NCI-H69 (cell line): ENCODE measurements around the gene CIAO3.

Experiments used
- DNase-seq: peaks from one replicate; lab custom pipeline; 2025; lab: John Stamatoyannopoulos, UW

Gene CIAO3

GRCh38 chr16:775236-775796 lies 34.5 kb upstream of the CIAO3 start:
- no peak for DNase-seq

DNA sequence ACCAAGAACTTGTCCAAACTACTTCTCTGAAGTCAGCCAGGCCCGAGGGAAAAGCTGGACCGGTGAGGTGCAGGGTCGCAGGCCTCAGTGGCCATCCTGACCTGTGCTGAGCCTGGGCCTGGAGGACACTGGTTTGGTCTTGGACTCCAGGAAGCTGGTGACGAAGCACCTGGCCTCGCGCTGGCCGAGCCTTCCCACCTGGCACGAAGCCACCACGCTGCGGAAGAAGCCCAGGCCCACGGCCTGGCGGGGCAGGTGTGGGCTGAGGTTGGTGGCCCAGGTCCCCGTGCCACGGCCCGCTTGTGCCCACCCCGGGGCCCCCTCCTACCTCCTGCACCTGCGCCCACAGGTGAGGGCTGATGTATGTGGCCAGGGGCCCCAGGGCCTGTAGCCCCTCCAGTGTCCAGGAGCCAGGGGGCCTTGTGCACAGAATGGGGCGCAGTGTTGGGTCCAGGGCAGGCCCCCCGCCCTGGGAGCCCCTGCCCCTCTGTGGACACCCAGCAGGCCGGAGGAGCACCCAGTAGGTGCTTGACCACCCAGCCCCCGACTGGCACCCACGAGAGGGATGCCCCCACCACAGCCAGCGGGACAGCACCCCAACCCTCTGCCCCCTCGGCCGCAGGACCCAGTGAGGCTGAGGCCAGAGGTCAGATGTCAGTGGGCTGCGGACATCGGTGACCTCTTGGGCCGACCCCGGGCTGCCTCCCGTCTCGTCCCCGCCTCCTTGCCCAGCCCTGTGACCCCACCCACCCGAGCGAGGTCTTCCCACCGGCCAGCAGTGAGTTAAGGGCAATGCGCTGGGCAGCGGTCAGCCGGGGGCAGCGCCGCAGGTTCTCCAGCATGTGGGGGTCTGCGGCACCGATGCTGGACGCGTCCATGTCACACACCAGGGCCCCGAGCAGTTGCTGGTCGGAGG lies 33.5 kb upstream of the CIAO3 start:
- no peak for DNase-seq

DNA sequence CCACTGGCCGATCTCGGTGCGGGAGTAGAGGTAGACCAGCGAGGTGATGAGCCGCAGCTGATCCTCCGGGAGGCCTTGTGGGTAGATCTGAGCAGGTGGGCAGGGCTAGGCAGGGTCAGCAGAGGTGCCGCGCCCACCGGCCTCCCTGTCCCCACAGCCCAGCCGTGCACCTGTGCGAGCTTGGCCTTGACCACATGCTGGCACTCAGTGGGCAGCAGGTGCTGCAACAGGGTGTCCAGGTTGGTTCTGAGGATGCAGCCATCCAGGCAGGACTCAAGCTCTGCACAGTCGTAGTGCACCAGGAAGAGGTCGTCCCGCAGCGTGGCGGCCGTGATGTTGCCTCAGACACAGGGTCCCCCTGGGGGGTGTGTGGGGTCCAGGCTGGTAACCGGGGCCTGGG lies 32.2 kb upstream of the CIAO3 start:
- no peak for DNase-seq

GRCh38 chr16:770411-770810 lies 29.6 kb upstream of the CIAO3 start:
- no peak for DNase-seq

- no peak for DNase-seq
Measured at GRCh38 chr16:769934-770333, 29.1 kb upstream of the CIAO3 start.

- DNase-seq, result no peak
Measured at GRCh38 chr16:769184-769784, 28.5 kb upstream of the CIAO3 start.

DNA sequence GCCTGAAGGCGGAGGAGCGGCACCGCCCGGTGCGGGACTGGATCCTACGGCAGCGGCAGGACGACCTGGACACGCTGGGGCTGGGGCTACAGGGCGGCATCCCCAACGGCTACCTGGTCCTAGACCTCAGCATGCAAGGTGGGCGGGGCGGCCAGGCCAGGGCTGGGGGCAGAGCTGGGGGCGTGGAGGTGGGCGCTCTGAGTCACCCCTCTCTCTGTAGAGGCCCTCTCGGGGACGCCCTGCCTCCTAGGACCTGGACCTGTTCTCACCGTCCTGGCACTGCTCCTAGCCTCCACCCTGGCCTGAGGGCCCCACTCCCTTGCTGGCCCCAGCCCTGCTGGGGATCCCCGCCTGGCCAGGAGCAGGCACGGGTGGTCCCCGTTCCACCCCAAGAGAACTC lies 27.6 kb upstream of the CIAO3 start:
- no peak for DNase-seq

DNA sequence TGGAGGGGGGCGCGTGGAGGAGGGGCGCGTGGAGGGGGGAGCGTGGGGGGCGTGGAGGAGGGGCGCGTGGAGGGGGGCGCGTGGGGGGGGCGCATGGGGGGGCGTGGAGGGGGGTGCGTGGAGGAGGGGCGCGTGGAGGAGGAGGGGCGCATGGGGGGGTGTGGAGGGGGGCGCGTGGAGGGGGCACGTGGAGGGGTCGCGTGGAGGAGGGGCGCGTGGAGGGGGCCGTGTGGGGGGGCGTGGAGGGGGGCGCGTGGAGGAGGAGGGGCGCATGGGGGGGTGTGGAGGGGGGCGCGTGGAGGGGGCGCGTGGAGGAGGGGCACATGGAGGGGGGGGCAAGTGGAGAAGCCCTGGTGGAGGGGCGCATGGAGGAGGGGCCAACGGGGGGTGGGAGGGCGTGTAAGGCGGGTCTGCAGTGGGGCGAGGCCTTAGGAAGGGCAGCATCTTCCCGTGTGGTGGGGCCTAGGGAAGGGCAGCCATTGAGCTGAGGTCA lies 27.0 kb upstream of the CIAO3 start:
- no peak for DNase-seq

GRCh38 chr16:766820-767640 lies 26.2 kb upstream of the CIAO3 start:
- DNase-seq, result no peak

GRCh38 chr16:766008-766819 lies 25.4 kb upstream of the CIAO3 start:
- no peak for DNase-seq

DNA sequence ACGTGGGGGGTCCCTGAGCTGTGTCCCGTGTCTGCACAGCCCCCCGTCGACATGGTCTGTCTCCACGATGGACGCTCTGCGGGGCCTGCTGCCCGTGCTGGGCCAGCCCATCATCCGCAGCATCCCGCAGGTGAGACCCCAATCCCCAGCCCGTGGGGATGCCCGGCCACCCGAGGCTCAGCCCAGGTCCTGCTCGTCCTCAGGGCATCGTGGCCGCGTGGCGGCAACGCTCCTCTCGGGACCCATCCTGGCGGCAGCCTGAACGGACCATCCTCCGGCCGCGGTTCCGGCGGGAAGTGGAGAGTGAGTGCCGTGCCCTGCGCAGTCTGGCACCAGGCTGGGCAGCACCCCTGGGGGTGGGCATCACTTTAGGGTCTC lies 24.7 kb upstream of the CIAO3 start:
- DNase-seq, result no peak

DNA sequence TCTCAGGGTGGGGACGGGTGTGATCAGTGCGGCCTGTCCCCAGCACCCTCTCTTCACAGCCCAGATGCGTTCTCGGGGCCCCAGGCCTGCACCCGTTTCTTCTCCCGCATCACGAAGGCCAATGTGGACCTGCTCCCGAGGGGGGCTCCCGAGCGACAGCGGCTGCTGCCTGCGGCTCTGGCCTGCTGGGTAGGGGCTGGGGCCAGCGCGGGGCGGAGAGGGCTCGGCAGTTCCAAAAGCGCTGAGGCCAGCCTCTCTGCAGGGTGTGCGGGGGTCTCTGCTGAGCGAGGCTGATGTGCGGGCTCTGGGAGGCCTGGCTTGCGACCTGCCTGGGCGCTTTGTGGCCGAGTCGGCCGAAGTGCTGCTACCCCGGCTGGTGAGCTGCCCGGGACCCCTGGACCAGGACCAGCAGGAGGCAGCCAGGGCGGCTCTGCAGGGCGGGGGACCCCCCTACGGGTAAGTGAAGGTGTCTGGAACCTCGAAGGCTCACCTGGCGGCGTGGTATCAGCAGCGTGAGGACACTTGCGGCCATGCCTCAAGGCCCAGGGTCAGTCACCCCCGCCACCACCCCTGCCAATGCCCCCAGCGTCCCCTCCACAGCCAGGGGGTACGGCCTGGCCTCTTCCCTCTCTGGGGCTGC lies 24.2 kb upstream of the CIAO3 start:
- DNase-seq, result no peak

DNA sequence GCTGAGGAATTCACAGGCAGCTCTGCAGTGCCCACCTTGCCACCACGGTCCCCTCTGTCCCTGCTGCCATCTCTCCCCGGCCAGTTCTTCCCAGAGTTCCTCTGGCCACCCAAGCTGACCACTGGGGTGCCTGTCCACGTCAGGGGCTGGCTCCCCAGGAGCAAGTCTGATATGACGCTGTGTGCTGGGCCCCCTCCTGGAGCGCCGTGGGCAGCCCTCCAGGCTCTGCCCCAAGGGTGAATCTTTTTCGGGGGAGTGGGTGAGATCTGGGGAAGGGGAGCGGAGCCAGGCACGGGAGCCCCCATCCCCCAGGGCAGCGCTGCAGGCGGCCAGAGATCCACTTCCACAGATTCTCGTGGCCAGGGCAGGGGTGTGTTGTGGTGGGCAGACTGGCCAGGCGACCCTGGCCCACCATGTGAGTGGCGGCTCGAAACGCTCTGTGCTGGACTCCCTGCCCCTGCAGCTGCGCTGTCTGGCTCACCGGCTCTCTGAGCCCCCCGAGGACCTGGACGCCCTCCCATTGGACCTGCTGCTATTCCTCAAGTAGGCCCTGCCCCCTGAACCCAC lies 23.5 kb upstream of the CIAO3 start:
- no peak for DNase-seq

DNA sequence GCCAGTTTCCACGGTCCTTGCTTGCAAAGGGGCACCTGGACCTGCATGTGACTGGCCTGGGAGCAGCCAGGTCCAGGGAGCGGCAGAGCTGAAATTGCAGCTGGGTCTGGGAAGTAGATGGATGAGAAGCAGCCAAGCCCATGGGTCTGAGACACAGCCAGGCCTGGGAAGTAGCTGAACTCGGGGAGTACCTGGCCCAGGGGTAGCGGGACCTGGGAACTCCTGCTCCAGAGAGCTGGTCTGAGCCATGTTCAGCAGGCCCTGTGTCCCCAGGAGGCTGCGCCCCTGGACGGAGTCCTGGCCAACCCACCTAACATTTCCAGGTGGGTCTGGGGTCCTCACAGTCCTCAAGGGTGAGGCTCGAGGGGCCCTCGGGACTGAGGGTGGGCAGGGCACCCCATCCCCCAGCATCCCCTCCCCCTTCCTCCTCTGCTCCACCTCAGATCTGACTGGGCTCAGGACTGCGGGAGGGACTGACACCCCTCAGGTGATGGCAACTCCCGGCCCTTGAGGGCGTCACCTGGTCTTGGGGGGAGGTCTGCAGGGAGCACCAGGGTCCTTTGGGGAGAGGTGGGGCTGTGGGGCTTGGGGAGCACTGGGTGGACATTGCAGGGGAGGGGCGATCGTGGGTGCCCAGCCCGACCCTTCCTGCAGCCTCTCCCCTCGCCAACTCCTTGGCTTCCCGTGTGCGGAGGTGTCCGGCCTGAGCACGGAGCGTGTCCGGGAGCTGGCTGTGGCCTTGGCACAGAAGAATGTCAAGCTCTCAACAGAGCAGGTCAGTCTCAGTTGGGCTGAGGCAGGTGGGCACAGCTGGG lies 22.8 kb upstream of the CIAO3 start:
- DNase-seq, result no peak

GRCh38 chr16:762595-763268 lies 21.9 kb upstream of the CIAO3 start:
- no peak for DNase-seq

DNA sequence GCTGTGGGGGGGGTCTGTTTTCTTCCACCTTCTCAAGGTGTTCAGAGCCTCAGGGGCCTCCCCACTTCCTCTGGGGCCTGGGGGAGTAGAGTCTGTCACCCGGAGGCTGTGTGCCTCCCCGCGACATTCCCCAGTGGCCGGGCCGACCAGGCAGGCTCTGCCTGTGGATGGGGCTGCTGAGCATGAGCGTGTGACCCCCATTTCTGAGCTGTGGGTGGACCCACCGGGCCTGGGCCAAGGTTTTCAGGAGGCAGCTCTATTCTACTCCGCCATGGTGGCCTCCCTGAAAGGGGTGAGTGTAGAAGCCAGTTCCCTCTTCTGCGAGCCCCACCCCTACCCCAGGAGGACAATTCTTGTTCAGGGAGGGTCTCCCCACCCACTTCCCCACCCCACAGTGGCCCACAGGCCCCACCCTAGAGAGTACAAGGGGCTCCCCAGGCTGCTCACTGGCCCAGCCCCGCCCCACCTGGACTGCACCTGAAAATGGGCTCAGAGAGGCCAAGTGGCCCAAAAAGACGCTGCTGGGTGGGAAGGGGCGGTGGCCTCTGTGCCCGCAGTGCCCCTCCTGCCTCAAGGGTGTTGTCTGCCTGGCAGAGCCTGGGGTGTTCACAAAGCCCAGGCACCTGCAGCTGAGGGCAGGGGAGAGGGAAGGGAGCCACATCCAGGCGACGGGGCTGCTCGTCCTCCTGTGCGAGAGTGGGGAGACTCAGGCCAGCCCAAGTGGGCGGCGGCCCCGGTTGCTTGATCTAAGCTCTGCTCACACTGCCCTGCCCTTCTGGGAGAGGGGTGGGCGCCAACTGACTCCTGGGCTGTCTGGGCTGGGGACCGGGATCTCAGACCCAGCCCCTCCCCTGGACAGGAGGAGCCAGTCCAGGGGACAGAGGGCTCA lies 21.1 kb upstream of the CIAO3 start:
- DNase-seq, result no peak

DNA sequence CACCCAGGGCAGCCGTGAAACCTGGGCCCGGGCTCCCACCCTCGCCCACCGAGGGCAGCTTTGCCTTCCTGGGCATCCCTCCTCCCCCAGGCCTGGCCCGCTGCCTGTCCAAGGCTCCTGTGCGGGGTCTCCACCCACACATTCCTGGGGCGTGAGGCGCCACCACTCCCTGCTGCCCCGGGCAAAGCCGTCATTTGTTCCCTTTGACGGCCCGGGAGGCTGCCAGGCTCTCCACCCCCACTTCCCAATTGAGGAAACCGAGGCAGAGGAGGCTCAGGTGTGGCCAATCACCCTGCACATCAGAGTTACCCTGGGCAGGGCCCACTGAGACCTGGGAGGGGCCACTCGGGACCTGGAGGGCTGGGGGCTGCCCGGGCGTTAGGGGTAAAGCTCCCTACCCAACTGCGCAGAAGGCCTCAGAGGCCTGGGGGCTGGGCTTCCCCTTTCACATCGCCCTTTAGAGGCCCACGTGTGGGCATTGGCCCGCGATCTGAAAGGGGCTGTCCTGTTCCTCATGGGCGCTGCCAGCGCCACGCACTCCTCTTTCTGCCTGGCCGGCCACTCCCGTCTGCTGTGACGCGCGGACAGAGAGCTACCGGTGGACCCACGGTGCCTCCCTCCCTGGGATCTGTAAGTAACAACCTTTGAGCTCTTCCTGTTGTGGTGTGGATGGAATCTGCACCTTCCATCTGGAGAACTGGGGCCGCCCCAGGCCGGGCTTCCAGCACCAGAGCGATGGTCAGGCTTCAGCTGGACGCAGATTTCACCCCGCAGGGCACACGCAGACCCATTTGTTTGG lies 19.9 kb upstream of the CIAO3 start, which contains the start of gene MSLN:
Gene MSLN, plus strand, starts transcription at position 190 of the 799 bp plus-strand sequence. CDS start 1,947 bp downstream, outside the sequence.
- DNase-seq, result no peak
